ENCODE measurements around the gene MGMT.

The MGMT gene

GRCh38 chr10:129521161-129522025 is 54.4 kb downstream of the MGMT start:
- DNase-seq: no peak

- no peak for DNase-seq
Observed at GRCh38 chr10:129522041-129522585, 55.1 kb downstream of the MGMT start.

GRCh38 chr10:129523031-129523722 is 56.1 kb downstream of the MGMT start:
- DNase-seq: no peak

GRCh38 chr10:129523723-129524316 is 56.8 kb downstream of the MGMT start:
- no peak for DNase-seq

- no peak for DNase-seq
Observed at GRCh38 chr10:129524936-129525335, 57.9 kb downstream of the MGMT start.

- no peak for DNase-seq
Observed at GRCh38 chr10:129525401-129525801, 58.4 kb downstream of the MGMT start.

GRCh38 chr10:129526943-129527342 is 59.9 kb downstream of the MGMT start:
- DNase-seq: no peak

- no peak for DNase-seq
Observed at GRCh38 chr10:129528376-129528978, 61.4 kb downstream of the MGMT start.

- DNase-seq: no peak
Observed at GRCh38 chr10:129530581-129530980, 63.5 kb downstream of the MGMT start.

- DNase-seq: no peak
Observed at GRCh38 chr10:129531195-129531968, 64.3 kb downstream of the MGMT start.

GRCh38 chr10:129531969-129532660 is 65.1 kb downstream of the MGMT start:
- DNase-seq: no peak

GRCh38 chr10:129532838-129533237 is 65.8 kb downstream of the MGMT start:
- no peak for DNase-seq

- no peak for DNase-seq
Observed at GRCh38 chr10:129533281-129533680, 66.2 kb downstream of the MGMT start.

- no peak for DNase-seq
Observed at GRCh38 chr10:129534826-129535225, 67.8 kb downstream of the MGMT start.

- DNase-seq: no peak
Observed at GRCh38 chr10:129536336-129536735, 69.3 kb downstream of the MGMT start.

GRCh38 chr10:129537151-129537550 is 70.1 kb downstream of the MGMT start:
- DNase-seq: no peak

- no peak for DNase-seq
Observed at GRCh38 chr10:129538236-129538635, 71.2 kb downstream of the MGMT start.

GRCh38 chr10:129541200-129541599 is 74.2 kb downstream of the MGMT start:
- no peak for DNase-seq

- no peak for DNase-seq
Observed at GRCh38 chr10:129541748-129542487, 74.9 kb downstream of the MGMT start.

- no peak for DNase-seq
Observed at GRCh38 chr10:129542589-129542988, 75.5 kb downstream of the MGMT start.

All from inflammatory macrophage (primary cell).